GM19328 (cell line): ENCODE results near the gene C22orf42.
"Not testable (repeated sequence)": the region's sequence is repeated elsewhere in the genome, so short reads cannot be mapped to it uniquely, and the experiment has no call there.

ENCODE experiments used
- ATAC-seq: cut with Tn5 transposase; IDR thresholded peaks from one replicate; pipeline ENCODE4 v1.9.1; 2021; ENCODE audit warnings: mild to moderate bottlenecking, moderate library complexity; ENCODE audit not compliant: unreplicated experiment

The C22orf42 gene

GRCh38 chr22:32136881-32137280, 22.2 kb downstream of the C22orf42 start:
- ATAC-seq: not testable (repeated sequence)

DNA sequence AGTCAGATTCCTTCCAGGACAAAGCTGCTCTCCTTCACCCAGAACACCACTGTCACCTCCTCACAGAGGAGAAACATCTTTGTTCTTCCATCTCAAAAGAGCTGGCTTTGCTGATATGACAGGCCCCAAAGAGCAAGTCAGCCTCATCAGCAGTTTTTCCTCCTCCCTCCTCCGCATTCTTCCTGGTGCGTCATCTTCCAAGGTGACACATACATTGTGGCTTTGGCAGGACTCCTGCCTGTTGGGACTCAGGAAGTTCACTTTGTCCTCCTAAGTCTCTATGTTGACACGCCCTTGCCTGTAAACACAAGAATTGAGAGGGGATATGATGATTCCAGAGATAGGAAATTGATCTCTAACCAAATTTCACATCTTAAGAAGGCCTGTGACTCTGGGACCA, 23.1 kb downstream of the C22orf42 start:
- ATAC-seq: not testable (repeated sequence)

DNA sequence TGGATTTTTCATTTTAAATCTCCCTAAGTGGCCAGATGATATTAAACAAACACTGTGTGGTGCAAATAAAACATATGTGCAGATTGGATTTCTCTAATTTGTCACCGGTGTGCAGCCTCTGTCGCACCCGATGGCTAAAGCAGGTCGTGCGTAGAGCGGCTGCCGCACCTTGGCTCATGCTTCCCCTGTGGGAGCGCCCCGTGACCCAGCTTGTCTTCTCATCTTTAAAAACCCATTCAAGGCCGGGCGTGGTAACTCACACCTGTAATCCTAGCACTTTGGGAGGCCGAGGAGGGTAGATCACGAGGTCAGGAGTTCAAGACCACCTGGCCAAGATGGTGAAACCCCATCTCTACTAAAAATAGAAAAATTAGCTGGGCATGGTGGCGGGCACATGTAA, 24.3 kb downstream of the C22orf42 start:
- ATAC-seq: not testable (repeated sequence)

DNA sequence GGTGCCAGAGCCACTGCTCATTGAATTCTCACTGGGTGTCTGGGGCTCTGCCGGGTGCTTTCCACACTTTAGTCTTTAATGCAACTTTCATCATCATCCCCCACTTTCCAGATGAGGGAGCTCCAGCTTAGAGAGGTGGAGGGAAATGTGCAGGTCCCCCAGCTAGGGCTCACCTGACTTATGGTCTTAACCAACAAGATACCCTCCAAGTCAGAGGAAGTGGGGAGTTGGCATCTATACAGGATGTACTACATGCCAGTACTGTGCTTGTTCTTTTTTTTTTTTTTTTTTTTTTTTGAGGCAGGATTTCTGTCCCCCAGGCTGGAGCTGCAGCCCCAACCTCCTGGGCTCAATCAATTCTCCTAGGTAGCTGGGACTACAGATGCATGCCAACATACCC, 26.3 kb downstream of the C22orf42 start:
- no peak for ATAC-seq

- ATAC-seq: no peak
Measured at GRCh38 chr22:32132126-32132525, 27.0 kb downstream of the C22orf42 start.

GRCh38 chr22:32130464-32130863, 28.6 kb downstream of the C22orf42 start:
- ATAC-seq: no peak

- ATAC-seq: no peak
Measured at GRCh38 chr22:32127904-32128303, 31.2 kb downstream of the C22orf42 start.

DNA sequence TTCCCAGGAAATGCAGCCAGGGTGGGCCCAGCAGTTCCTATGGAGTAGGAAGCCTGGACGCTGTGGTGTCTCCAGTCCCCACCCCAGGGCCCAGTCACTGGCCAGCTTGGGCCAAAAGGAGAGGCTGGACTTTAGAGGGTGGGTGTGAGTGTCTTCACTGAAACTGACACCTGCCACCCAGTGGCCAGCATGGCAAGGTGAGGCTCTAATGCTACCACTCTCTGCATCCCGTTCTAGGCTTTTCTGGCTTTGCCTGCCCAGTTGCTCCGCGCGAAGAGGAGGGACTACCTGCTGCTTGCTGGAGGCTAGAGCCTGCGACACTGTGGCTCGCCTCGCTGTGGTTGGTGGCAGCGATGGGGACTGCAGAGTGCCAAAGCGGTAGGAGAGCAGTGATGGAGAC, 35.4 kb downstream of the C22orf42 start:
- ATAC-seq: no peak

- ATAC-seq: no peak
Measured at GRCh38 chr22:32122899-32123298, 36.2 kb downstream of the C22orf42 start.

DNA sequence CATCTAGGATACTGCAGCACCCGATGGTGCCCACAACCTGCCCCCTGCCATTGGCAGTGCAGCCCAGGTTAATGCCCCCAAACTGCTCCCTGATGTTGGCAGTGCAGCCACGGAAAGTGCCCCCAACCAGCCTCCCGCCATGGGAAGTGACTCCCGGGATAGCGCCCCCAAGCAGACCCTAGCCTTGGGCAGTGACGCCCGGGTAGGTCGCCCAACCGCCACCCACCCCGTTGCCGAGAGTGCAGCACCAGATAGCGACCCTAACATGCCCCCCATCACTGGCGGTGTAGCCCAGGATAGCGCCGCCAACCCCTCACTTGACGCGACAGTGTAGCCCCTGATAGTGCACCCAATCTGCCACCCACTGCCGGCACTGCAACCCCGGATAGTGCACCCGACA, 38.5 kb downstream of the C22orf42 start:
- ATAC-seq: no peak

- no peak for ATAC-seq
Measured at GRCh38 chr22:32119568-32120235, 39.4 kb downstream of the C22orf42 start.

GRCh38 chr22:32112380-32112779, 46.7 kb downstream of the C22orf42 start:
- no peak for ATAC-seq

GRCh38 chr22:32106930-32107329, 52.2 kb downstream of the C22orf42 start:
- ATAC-seq: no peak

GRCh38 chr22:32103658-32104315, 55.3 kb downstream of the C22orf42 start:
- ATAC-seq: no peak

- no peak for ATAC-seq
Measured at GRCh38 chr22:32100711-32101110, 58.4 kb downstream of the C22orf42 start.
